ENCODE measurements around the gene ZNF772. TPM values are rescaled to one million over a fixed set of nuclear protein-coding genes. Genes with fewer than 3 reads are reported as not detected.

The ZNF772 gene
- polyA plus RNA-seq, 3 donors, result 0.32 to 1.2 (median 0.99) TPM

DNA sequence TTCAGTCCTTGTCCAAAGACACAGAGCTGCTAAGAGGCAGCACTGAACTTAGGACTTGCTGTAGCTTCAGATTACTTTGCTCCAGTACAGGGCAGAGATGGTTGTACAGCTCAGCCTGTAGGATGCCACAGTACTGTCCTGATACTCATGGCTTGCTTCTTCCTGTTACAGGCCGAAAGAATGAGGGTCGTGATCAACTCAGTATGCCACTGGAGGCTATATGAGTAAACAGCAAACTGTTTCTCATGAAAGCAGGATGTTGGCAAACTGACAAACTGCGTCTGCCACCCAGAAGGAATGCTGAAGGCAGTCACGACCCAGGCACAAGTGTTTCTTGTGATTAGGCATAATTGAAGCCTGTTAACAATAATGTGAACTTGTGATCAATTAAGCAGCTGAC, 39.4 kb downstream of the ZNF772 start:
- TF ChIP-seq, protein P1, sequence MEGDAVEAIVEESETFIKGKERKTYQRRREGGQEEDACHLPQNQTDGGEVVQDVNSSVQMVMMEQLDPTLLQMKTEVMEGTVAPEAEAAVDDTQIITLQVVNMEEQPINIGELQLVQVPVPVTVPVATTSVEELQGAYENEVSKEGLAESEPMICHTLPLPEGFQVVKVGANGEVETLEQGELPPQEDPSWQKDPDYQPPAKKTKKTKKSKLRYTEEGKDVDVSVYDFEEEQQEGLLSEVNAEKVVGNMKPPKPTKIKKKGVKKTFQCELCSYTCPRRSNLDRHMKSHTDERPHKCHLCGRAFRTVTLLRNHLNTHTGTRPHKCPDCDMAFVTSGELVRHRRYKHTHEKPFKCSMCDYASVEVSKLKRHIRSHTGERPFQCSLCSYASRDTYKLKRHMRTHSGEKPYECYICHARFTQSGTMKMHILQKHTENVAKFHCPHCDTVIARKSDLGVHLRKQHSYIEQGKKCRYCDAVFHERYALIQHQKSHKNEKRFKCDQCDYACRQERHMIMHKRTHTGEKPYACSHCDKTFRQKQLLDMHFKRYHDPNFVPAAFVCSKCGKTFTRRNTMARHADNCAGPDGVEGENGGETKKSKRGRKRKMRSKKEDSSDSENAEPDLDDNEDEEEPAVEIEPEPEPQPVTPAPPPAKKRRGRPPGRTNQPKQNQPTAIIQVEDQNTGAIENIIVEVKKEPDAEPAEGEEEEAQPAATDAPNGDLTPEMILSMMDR (IDR thresholded peaks at IDR 0.05), result no peak
- no peak overlapping the region for H3K4me3 Mint-ChIP-seq
- H3K4me1 Mint-ChIP-seq, result peaks cover 22% of the 10 kb centered on the region
- peaks cover 16 to 30% of the 10 kb centered on the region in 2 donors for H3K36me3 Mint-ChIP-seq
- H3K79me2 ChIP-seq (ENCODE audit: insufficient read depth, low read length), result peaks cover 13% of the 10 kb centered on the region
- H2AFZ ChIP-seq (ENCODE audit: insufficient read depth, low read depth, low read length, poor library complexity, severe bottlenecking), result no peak overlapping the region
- H3K36me3 ChIP-seq (replicated peaks in 1 of 2; ENCODE audit: control insufficient read depth in 1 of 2, insufficient read depth in 2 of 2, low read length in 2 of 2), result peaks cover 0 to 20% of the 10 kb centered on the region in 2 donors
- no peaks in the 10 kb centered on the region for H3K27me3 ChIP-seq (ENCODE audit: control insufficient read depth in 2 of 2, insufficient read depth in 2 of 2, low read length in 2 of 2)
- H3K9me3 Mint-ChIP-seq, result peaks cover 36 to 64% (median 49%) of the 10 kb centered on the region in 7 donors
- no peak overlapping the region for H3K27ac Mint-ChIP-seq
- no peak overlapping the region for H3K4me3 ChIP-seq (replicated peaks in 1 of 3; ENCODE audit: low read depth in 2 of 3, low read length in 3 of 3)
- H3K4me1 ChIP-seq (ENCODE audit: control insufficient read depth in 1 of 2, insufficient read depth in 2 of 2, low read length in 2 of 2), result peaks cover 13 to 20% of the 10 kb centered on the region in 2 donors
- no peaks in the 10 kb centered on the region for H4K20me1 ChIP-seq (ENCODE audit: insufficient read depth, low read length)
- DNase-seq, result no peak
- 100% methylated on average over 2 of the region's 4 CpGs for WGBS (ENCODE audit: insufficient coverage)
- no peak overlapping the region for H3K27ac ChIP-seq (ENCODE audit: low read depth in 1 of 2, low read length in 2 of 2)
- no peak overlapping the region for H3K9ac ChIP-seq (ENCODE audit: insufficient read depth, low read length, poor library complexity, severe bottlenecking)
- H3K4me2 ChIP-seq (replicated peaks; ENCODE audit: extremely low read depth, low read length, poor library complexity, severe bottlenecking), result no peak overlapping the region
- intact Hi-C loops (cut with micrococcal nuclease), result loop anchor here (5.0 to 10.0 kb wide), 3 partner anchors 39 to 73 kb away; partner anchors contain the start of genes TRAPPC2B (in 1 of the 2), ZNF419 (in 1 of the 2), ZNF547 (in 1 of the 2) and ZNF772 (in 1 of the 2)
- peaks cover 38 to 50% of the 10 kb centered on the region in 2 donors for H3K9me3 ChIP-seq (replicated peaks in 1 of 2; ENCODE audit: control insufficient read depth in 1 of 2, insufficient read depth in 1 of 2, low read length in 2 of 2)
- H3K27me3 Mint-ChIP-seq (ENCODE audit: low read depth in 3 of 3), result peaks cover 0 to 2% (median 2%) of the 10 kb centered on the region in 3 donors

DNA sequence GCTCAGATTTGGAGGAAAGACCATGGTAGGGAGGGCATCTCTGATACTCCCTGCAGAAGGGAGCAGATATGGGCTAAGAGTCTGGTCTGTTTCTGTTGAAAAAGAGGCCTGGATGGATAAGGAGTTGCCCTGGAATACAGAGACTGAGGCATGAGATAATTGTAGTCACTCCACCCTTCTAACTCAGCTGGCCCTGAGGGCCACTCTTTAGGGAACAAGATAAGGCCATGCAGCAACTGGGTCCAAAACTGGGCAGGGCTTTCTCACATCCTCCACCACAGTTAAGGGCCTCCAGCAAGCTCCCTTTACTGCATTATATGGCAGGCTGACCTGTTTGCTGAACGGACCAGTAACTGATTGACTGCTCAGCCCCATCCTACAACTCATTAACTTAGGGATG, 40.9 kb downstream of the ZNF772 start:
- peaks cover 13 to 20% of the 10 kb centered on the region in 2 donors for H3K4me1 ChIP-seq (ENCODE audit: control insufficient read depth in 1 of 2, insufficient read depth in 2 of 2, low read length in 2 of 2)
- no peak for DNase-seq
- H3K36me3 ChIP-seq (replicated peaks in 1 of 2; ENCODE audit: control insufficient read depth in 1 of 2, insufficient read depth in 2 of 2, low read length in 2 of 2), result peaks cover 0 to 14% of the 10 kb centered on the region in 2 donors
- peak overlapping the region in 1 of 3 experiments; percentile 80 for H3K4me3 ChIP-seq (replicated peaks in 1 of 3; ENCODE audit: low read depth in 2 of 3, low read length in 3 of 3)
- peaks cover 13% of the 10 kb centered on the region for H3K79me2 ChIP-seq (ENCODE audit: insufficient read depth, low read length)
- TF ChIP-seq, protein P1 (IDR thresholded peaks at IDR 0.05), result no peak
- Mint-ChIP-seq H3K27ac (no peak overlapping the region), H3K36me3 (peaks cover 12 to 21% of the 10 kb centered on the region in 2 donors), H3K4me1 (peaks cover 22% of the 10 kb centered on the region), H3K9me3 (peaks cover 28 to 61% (median 46%) of the 10 kb centered on the region in 7 donors), H3K27me3 (ENCODE audit: low read depth in 3 of 3) (peaks cover 0 to 3% (median 0%) of the 10 kb centered on the region in 3 donors), H3K4me3 (no peak overlapping the region)
- H3K9ac ChIP-seq (ENCODE audit: insufficient read depth, low read length, poor library complexity, severe bottlenecking), result no peak overlapping the region
- H4K20me1 ChIP-seq (ENCODE audit: insufficient read depth, low read length), result no peaks in the 10 kb centered on the region
- WGBS (ENCODE audit: insufficient coverage), result no CpG with 5 or more reads among the region's 1 CpG
- H3K27ac ChIP-seq (ENCODE audit: low read depth in 1 of 2, low read length in 2 of 2), result no peak overlapping the region
- H3K27me3 ChIP-seq (ENCODE audit: control insufficient read depth in 2 of 2, insufficient read depth in 2 of 2, low read length in 2 of 2), result no peaks in the 10 kb centered on the region
- no peak overlapping the region for H3K4me2 ChIP-seq (replicated peaks; ENCODE audit: extremely low read depth, low read length, poor library complexity, severe bottlenecking)
- H2AFZ ChIP-seq (ENCODE audit: insufficient read depth, low read depth, low read length, poor library complexity, severe bottlenecking), result no peak overlapping the region
- intact Hi-C loops (cut with micrococcal nuclease), result loop anchor here (5.0 to 10.0 kb wide), 3 partner anchors 41 to 72 kb away; partner anchors contain the start of genes TRAPPC2B (in 1 of the 2), ZNF419 (in 1 of the 2), ZNF547 (in 1 of the 2) and ZNF772 (in 1 of the 2)
- H3K9me3 ChIP-seq (replicated peaks in 1 of 2; ENCODE audit: control insufficient read depth in 1 of 2, insufficient read depth in 1 of 2, low read length in 2 of 2), result peaks cover 26 to 44% of the 10 kb centered on the region in 2 donors
